A673 (cell line): ENCODE results near the gene HAAO.

Experiments used
- EZH2 ChIP-seq: fragments of 200-600 bp; sonication (generic); IDR thresholded peaks from 2 replicates; pipeline ENCODE4 v1.6.1; 2017; ENCODE audit warnings: borderline replicate concordance, low read depth, mild to moderate bottlenecking, mixed read lengths, antibody characterized with exemption, low read length; ENCODE audit not compliant: poor library complexity, severe bottlenecking
- TF ChIP-seq, protein P1 (sequence below): fragments of 300-800, 200-600 bp; sonication (generic); conservative IDR thresholded peaks from 2 replicates; pipeline ENCODE4 v1.5.1; 2017; ENCODE audit warnings: low read depth, mild to moderate bottlenecking, antibody characterized with exemption, low read length, moderate library complexity, mixed read lengths

GRCh38 chr2:42824454-42824807, 32.0 kb upstream of the HAAO start:
- TF ChIP-seq, protein P1, sequence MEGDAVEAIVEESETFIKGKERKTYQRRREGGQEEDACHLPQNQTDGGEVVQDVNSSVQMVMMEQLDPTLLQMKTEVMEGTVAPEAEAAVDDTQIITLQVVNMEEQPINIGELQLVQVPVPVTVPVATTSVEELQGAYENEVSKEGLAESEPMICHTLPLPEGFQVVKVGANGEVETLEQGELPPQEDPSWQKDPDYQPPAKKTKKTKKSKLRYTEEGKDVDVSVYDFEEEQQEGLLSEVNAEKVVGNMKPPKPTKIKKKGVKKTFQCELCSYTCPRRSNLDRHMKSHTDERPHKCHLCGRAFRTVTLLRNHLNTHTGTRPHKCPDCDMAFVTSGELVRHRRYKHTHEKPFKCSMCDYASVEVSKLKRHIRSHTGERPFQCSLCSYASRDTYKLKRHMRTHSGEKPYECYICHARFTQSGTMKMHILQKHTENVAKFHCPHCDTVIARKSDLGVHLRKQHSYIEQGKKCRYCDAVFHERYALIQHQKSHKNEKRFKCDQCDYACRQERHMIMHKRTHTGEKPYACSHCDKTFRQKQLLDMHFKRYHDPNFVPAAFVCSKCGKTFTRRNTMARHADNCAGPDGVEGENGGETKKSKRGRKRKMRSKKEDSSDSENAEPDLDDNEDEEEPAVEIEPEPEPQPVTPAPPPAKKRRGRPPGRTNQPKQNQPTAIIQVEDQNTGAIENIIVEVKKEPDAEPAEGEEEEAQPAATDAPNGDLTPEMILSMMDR: no peak
- TF ChIP-seq EZH2: no peak
